Endodermal cell (in vitro differentiated cells): ENCODE results near the gene GNG12. TPM values are rescaled to one million over a fixed set of nuclear protein-coding genes. Genes with fewer than 3 reads are reported as not detected.

Experiments used
- DNase-seq: peaks from one replicate; pipeline ENCODE4 v3.0.0-alpha.2; 2017
- H3K27ac ChIP-seq: 2 replicates; pipeline ENCODE4 v1.5.1; 2013; ENCODE audit warnings: mild to moderate bottlenecking, low read depth, low read length, moderate library complexity
- H3K27me3 ChIP-seq: 2 replicates; pipeline ENCODE4 v1.6.1; 2013; ENCODE audit warnings: mild to moderate bottlenecking, low read length, moderate library complexity; ENCODE audit not compliant: insufficient read depth, control insufficient read depth, poor library complexity, severe bottlenecking
- H3K36me3 ChIP-seq: 2 replicates; pipeline ENCODE4 v1.7.0; 2013; ENCODE audit warnings: mild to moderate bottlenecking, low read length, moderate library complexity; ENCODE audit not compliant: control insufficient read depth, insufficient read depth
- H3K4me1 ChIP-seq: one replicate; pipeline ENCODE4 v1.7.0; 2013; ENCODE audit warnings: low read length; ENCODE audit not compliant: control insufficient read depth, insufficient read depth
- H3K4me3 ChIP-seq: 2 replicates; pipeline ENCODE4 v1.5.1; 2013; ENCODE audit warnings: mild to moderate bottlenecking, low read length, moderate library complexity
- H3K9ac ChIP-seq: 2 replicates; pipeline ENCODE4 v1.6.1; 2013; ENCODE audit warnings: mild to moderate bottlenecking, low read length, moderate library complexity; ENCODE audit not compliant: poor library complexity, severe bottlenecking; ENCODE audit errors: extremely low read depth
- H3K9me3 ChIP-seq: 2 replicates; pipeline ENCODE4 v1.6.1; 2013; ENCODE audit warnings: mild to moderate bottlenecking, low read length, moderate library complexity; ENCODE audit not compliant: control insufficient read depth
- H3K27ac Mint-ChIP-seq: 2 replicates; pipeline ENCODE4 v1.8.0; 2020; ENCODE audit warnings: mixed read lengths
- H3K27me3 Mint-ChIP-seq: 2 replicates; pipeline ENCODE4 v1.8.0; 2021; ENCODE audit warnings: mild to moderate bottlenecking, mixed read lengths; ENCODE audit not compliant: insufficient read depth
- H3K36me3 Mint-ChIP-seq: 2 replicates; pipeline ENCODE4 v1.8.0; 2020; ENCODE audit warnings: low read depth, mixed read lengths
- H3K4me1 Mint-ChIP-seq: 2 replicates; pipeline ENCODE4 v1.8.0; 2020; ENCODE audit warnings: mixed read lengths
- H3K4me3 Mint-ChIP-seq: 2 replicates; pipeline ENCODE4 v1.8.0; 2020; ENCODE audit warnings: mild to moderate bottlenecking, moderate library complexity, mixed read lengths
- H3K9me3 Mint-ChIP-seq: 2 replicates; pipeline ENCODE4 v1.8.0; 2020; ENCODE audit warnings: mild to moderate bottlenecking, mixed read lengths
- CTCF ChIP-seq: fragments of 200-600 bp; sonication (generic); conservative IDR thresholded peaks from 2 replicates; pipeline ENCODE4 v1.5.0; 2021; ENCODE audit warnings: antibody characterized with exemption, mild to moderate bottlenecking
- WGBS, 2 experiments: methylation state at CpG; one replicate each; pipeline versions ENCODE4 v1.1.5 to v1.1.7; 2013; ENCODE audit warnings: missing lambda C conversion rate in 2 of 2, mixed read lengths in 1 of 2; ENCODE audit not compliant: insufficient coverage in 1 of 2, insufficient read length in 1 of 2; 5-methylcytosine and 5-hydroxymethylcytosine counted together
- total RNA-seq, 2 donors: library from RNA; stranded (reverse); fragmentation: NEBNext Ultra II Directional in 1 of 2; extraction: Animal tissue kit (Norgen Biotek cat#: 25700) in 1 of 2; gene quantifications; 2 replicates in 1 of 2; 3 replicates in 1 of 2; pipeline ENCODE4 v1.2.1, GENCODE V29; 2021

GNG12 gene
- total RNA-seq, 2 donors from 2014 or later, result 7.7 to 9.2 TPM

- no peak overlapping the region for H3K27ac Mint-ChIP-seq
- no peak overlapping the region for H3K4me3 Mint-ChIP-seq
- Histone ChIP-seq H3K4me3 (no peak overlapping the region), H3K36me3 (no peaks in the 10 kb centered on the region), H3K27me3 (peaks cover 10% of the 10 kb centered on the region), H3K27ac (no peak overlapping the region), H3K9ac (no peak overlapping the region), H3K9me3 (no peaks in the 10 kb centered on the region), H3K4me1 (peaks cover 2% of the 10 kb centered on the region)
- DNase-seq, result no peak
- peaks cover 7% of the 10 kb centered on the region for H3K27me3 Mint-ChIP-seq
- 88% methylated on average over 1 of the region's 1 CpG; no CpG with 5 or more reads in 1 of the 2 experiments for WGBS, 2 experiments
- H3K4me1 Mint-ChIP-seq, result peaks cover 30% of the 10 kb centered on the region
- H3K36me3 Mint-ChIP-seq, result no peaks in the 10 kb centered on the region
- H3K9me3 Mint-ChIP-seq, result no peaks in the 10 kb centered on the region
- TF ChIP-seq CTCF, result no peak
Measured at GRCh38 chr1:67843331-67843730, 10.1 kb upstream of the GNG12 start.

GRCh38 chr1:67840449-67840848, 7.2 kb upstream of the GNG12 start:
- 59 to 84% methylated on average over 2 of the region's 2 CpGs for WGBS, 2 experiments
- Mint-ChIP-seq H3K4me3 (no peak overlapping the region), H3K9me3 (no peaks in the 10 kb centered on the region), H3K27ac (no peak overlapping the region), H3K4me1 (peaks cover 38% of the 10 kb centered on the region), H3K36me3 (no peaks in the 10 kb centered on the region), H3K27me3 (peaks cover 21% of the 10 kb centered on the region)
- Histone ChIP-seq H3K27ac (no peak overlapping the region), H3K27me3 (peaks cover 25% of the 10 kb centered on the region), H3K4me1 (peaks cover 2% of the 10 kb centered on the region), H3K4me3 (no peak overlapping the region), H3K9me3 (no peaks in the 10 kb centered on the region), H3K36me3 (no peaks in the 10 kb centered on the region), H3K9ac (no peak overlapping the region)
- TF ChIP-seq CTCF, result no peak
- no peak for DNase-seq

GRCh38 chr1:67839826-67840225, 6.6 kb upstream of the GNG12 start:
- peaks cover 2% of the 10 kb centered on the region for H3K4me1 ChIP-seq
- no peak for DNase-seq
- Mint-ChIP-seq H3K9me3 (no peaks in the 10 kb centered on the region), H3K27me3 (peaks cover 25% of the 10 kb centered on the region), H3K27ac (peak overlapping the region; percentile 10), H3K4me1 (peaks cover 38% of the 10 kb centered on the region), H3K36me3 (no peaks in the 10 kb centered on the region), H3K4me3 (no peak overlapping the region)
- no peak overlapping the region for H3K9ac ChIP-seq
- WGBS, 2 experiments, result 79 to 92% methylated on average over 2 of the region's 2 CpGs
- H3K36me3 ChIP-seq, result no peaks in the 10 kb centered on the region
- H3K9me3 ChIP-seq, result no peaks in the 10 kb centered on the region
- TF ChIP-seq CTCF, result no peak
- H3K27ac ChIP-seq, result no peak overlapping the region
- H3K4me3 ChIP-seq, result no peak overlapping the region
- peaks cover 31% of the 10 kb centered on the region for H3K27me3 ChIP-seq
